ENCODE measurements around the gene TEX9. TPM values are rescaled to one million over a fixed set of nuclear protein-coding genes. Genes with fewer than 3 reads are reported as not detected.

Gene TEX9
- total RNA-seq, 1 experiment from 2014 or later: 4.1 TPM

DNA sequence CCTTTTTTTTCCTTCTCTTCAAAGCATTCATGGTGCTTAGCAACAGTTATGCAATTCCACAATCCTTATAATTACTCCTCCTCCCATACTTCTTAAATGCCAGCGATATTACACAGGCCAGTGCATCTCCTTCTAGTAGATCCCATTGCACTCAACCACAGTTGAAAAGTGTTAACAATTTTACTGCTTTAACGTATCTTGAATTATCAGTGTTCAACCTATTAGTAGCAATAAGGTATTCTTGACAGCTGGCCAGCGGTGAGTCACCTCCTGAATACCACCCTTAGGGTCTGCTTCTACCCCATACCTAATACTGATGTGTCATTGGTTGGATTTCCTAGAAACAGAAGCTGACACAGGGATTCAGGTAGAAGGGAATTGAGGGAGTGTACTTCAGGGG, 24.0 kb upstream of the TEX9 start:
- Histone ChIP-seq H3K4me3 (ENCODE audit: low read depth in 2 of 2, low read length in 2 of 2) (no peak overlapping the region), H3K36me3 (ENCODE audit: control insufficient read depth, insufficient read depth, low read length) (no peaks in the 10 kb centered on the region), H3K9me3 (ENCODE audit: control insufficient read depth, insufficient read depth, low read depth, low read length) (no peaks in the 10 kb centered on the region), H3K27ac (ENCODE audit: low read length) (no peak overlapping the region), H3K27me3 (ENCODE audit: control insufficient read depth, insufficient read depth, low read length) (peaks cover 2% of the 10 kb centered on the region; the same call in 1 of the 2 replicates), H3K4me1 (ENCODE audit: control insufficient read depth, insufficient read depth, low read length) (no peaks in the 10 kb centered on the region)
- ATAC-seq (no peak), DNase-seq (ENCODE audit: low read depth, low spot score) (no peak)
- intact Hi-C loops (cut with micrococcal nuclease; ENCODE audit: unreplicated experiment): no loop called here
- in situ Hi-C loops (cut with HindIII; ENCODE audit: low pct_unique_long_range_greater_than_20kb, low sequenced_read_pairs): no loop called here
- ChIA-PET CTCF (no interaction called here), POLR2A (no interaction called here)
- TF ChIP-seq TCF7L2 (IDR thresholded peaks at IDR 0.05; ENCODE audit: low read depth, low read length) (no peak), POLR2AphosphoS5 (IDR thresholded peaks at IDR 0.05; ENCODE audit: low read depth, low read length) (no peak), SIN3A (IDR thresholded peaks at IDR 0.05; ENCODE audit: borderline replicate concordance, insufficient read depth, low read depth, low read length) (no peak)
- TF ChIP-seq, protein P1, sequence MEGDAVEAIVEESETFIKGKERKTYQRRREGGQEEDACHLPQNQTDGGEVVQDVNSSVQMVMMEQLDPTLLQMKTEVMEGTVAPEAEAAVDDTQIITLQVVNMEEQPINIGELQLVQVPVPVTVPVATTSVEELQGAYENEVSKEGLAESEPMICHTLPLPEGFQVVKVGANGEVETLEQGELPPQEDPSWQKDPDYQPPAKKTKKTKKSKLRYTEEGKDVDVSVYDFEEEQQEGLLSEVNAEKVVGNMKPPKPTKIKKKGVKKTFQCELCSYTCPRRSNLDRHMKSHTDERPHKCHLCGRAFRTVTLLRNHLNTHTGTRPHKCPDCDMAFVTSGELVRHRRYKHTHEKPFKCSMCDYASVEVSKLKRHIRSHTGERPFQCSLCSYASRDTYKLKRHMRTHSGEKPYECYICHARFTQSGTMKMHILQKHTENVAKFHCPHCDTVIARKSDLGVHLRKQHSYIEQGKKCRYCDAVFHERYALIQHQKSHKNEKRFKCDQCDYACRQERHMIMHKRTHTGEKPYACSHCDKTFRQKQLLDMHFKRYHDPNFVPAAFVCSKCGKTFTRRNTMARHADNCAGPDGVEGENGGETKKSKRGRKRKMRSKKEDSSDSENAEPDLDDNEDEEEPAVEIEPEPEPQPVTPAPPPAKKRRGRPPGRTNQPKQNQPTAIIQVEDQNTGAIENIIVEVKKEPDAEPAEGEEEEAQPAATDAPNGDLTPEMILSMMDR (IDR thresholded peaks at IDR 0.05): no peak
- TF ChIP-seq, protein P2, sequence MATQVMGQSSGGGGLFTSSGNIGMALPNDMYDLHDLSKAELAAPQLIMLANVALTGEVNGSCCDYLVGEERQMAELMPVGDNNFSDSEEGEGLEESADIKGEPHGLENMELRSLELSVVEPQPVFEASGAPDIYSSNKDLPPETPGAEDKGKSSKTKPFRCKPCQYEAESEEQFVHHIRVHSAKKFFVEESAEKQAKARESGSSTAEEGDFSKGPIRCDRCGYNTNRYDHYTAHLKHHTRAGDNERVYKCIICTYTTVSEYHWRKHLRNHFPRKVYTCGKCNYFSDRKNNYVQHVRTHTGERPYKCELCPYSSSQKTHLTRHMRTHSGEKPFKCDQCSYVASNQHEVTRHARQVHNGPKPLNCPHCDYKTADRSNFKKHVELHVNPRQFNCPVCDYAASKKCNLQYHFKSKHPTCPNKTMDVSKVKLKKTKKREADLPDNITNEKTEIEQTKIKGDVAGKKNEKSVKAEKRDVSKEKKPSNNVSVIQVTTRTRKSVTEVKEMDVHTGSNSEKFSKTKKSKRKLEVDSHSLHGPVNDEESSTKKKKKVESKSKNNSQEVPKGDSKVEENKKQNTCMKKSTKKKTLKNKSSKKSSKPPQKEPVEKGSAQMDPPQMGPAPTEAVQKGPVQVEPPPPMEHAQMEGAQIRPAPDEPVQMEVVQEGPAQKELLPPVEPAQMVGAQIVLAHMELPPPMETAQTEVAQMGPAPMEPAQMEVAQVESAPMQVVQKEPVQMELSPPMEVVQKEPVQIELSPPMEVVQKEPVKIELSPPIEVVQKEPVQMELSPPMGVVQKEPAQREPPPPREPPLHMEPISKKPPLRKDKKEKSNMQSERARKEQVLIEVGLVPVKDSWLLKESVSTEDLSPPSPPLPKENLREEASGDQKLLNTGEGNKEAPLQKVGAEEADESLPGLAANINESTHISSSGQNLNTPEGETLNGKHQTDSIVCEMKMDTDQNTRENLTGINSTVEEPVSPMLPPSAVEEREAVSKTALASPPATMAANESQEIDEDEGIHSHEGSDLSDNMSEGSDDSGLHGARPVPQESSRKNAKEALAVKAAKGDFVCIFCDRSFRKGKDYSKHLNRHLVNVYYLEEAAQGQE (IDR thresholded peaks at IDR 0.05; ENCODE audit: insufficient read depth in 1 of 2, low read depth in 2 of 2, low read length in 1 of 2): no peak
- no TSS peak for BruUV-seq (replicated peaks)

DNA sequence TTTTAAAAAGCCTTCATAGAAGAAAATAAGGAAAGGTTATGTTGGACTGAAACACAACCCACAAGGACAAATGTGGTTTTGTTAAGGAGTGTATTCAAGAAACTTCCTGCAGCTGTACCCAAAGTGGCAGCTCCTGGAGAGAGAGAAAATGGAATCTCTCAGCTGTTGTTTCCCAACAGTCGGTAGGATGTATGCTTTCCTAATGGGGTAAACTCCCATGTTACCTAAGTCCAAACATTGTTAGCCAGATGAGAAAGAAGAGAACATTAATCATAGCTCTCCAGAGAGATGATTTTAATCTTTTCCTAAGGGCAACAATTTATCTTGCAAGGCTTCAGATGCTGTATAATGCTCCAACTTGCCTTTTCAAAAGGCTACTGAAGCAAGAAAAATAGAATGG, 22.6 kb upstream of the TEX9 start:
- no TSS peak for BruUV-seq (replicated peaks)
- no peak for DNase-seq (ENCODE audit: low read depth, low spot score)

DNA sequence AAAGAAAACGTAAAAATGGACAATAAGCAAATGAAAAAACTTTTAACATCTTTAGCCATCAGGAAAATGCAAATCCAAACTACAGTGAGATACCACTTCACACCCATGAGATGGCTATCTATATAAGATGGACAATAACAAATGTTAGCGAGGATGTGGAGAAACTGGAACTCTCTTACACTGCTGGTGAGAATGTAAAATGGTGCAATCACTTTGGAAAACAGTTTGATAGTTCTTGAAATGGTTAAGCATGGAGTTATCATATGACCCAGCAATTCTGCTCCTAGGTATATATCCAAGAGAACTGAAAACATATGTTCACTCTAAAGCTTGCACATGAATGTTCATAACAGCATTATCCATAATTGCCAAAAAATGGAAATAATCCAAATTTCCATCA, 21.3 kb upstream of the TEX9 start:
- no TSS peak for BruUV-seq (replicated peaks)
- ATAC-seq (no peak), DNase-seq (ENCODE audit: low read depth, low spot score) (no peak)
- H3K4me1 ChIP-seq (ENCODE audit: control insufficient read depth, insufficient read depth, low read length): no peaks in the 10 kb centered on the region
- peaks cover 2% of the 10 kb centered on the region; the same call in 1 of the 2 replicates for H3K27me3 ChIP-seq (ENCODE audit: control insufficient read depth, insufficient read depth, low read length)
- ChIA-PET CTCF (no interaction called here), POLR2A (no interaction called here)
- intact Hi-C loops (cut with micrococcal nuclease; ENCODE audit: unreplicated experiment) (loop anchor here (2.0 kb wide), 1 partner anchor 71 kb away; no protein-coding TSS in a partner anchor), in situ Hi-C loops (cut with HindIII; ENCODE audit: low pct_unique_long_range_greater_than_20kb, low sequenced_read_pairs) (no loop called here)
- H3K27ac ChIP-seq (ENCODE audit: low read length): no peak overlapping the region
- no peak overlapping the region for H3K4me3 ChIP-seq (ENCODE audit: low read depth in 2 of 2, low read length in 2 of 2)
- H3K36me3 ChIP-seq (ENCODE audit: control insufficient read depth, insufficient read depth, low read length): no peaks in the 10 kb centered on the region
- no peaks in the 10 kb centered on the region for H3K9me3 ChIP-seq (ENCODE audit: control insufficient read depth, insufficient read depth, low read depth, low read length)
- TF ChIP-seq, protein P2 (IDR thresholded peaks at IDR 0.05; ENCODE audit: insufficient read depth in 1 of 2, low read depth in 2 of 2, low read length in 1 of 2): no peak
- TF ChIP-seq, protein P1 (IDR thresholded peaks at IDR 0.05): no peak
- no peak for TF ChIP-seq TCF7L2 (IDR thresholded peaks at IDR 0.05; ENCODE audit: low read depth, low read length)
- TF ChIP-seq POLR2AphosphoS5 (IDR thresholded peaks at IDR 0.05; ENCODE audit: low read depth, low read length): no peak
- TF ChIP-seq SIN3A (IDR thresholded peaks at IDR 0.05; ENCODE audit: borderline replicate concordance, insufficient read depth, low read depth, low read length): no peak

More for the DNA sequence above, 22.6 kb upstream of the TEX9 start:
- no peak for ATAC-seq
- Histone ChIP-seq H3K4me1 (ENCODE audit: control insufficient read depth, insufficient read depth, low read length) (no peaks in the 10 kb centered on the region), H3K4me3 (ENCODE audit: low read depth in 2 of 2, low read length in 2 of 2) (no peak overlapping the region), H3K9me3 (ENCODE audit: control insufficient read depth, insufficient read depth, low read depth, low read length) (no peaks in the 10 kb centered on the region), H3K27me3 (ENCODE audit: control insufficient read depth, insufficient read depth, low read length) (peaks cover 2% of the 10 kb centered on the region; the same call in 1 of the 2 replicates), H3K27ac (ENCODE audit: low read length) (no peak overlapping the region), H3K36me3 (ENCODE audit: control insufficient read depth, insufficient read depth, low read length) (no peaks in the 10 kb centered on the region)
- POLR2A ChIA-PET: no interaction called here
- TF ChIP-seq POLR2AphosphoS5 (IDR thresholded peaks at IDR 0.05; ENCODE audit: low read depth, low read length): no peak
- CTCF ChIA-PET: no interaction called here
- intact Hi-C loops (cut with micrococcal nuclease; ENCODE audit: unreplicated experiment) (no loop called here), in situ Hi-C loops (cut with HindIII; ENCODE audit: low pct_unique_long_range_greater_than_20kb, low sequenced_read_pairs) (no loop called here)

Data from Panc1 (cell line).